Fibroblast of skin of left quadriceps (primary cell): ENCODE measurements around the gene NDUFA13.

ENCODE experiments used
- DNase-seq, 2 experiments: peaks; one replicate each; pipeline ENCODE4 v3.0.0-alpha.2; 2013; ENCODE audit warnings: low read depth in 2 of 2

The NDUFA13 gene

DNA sequence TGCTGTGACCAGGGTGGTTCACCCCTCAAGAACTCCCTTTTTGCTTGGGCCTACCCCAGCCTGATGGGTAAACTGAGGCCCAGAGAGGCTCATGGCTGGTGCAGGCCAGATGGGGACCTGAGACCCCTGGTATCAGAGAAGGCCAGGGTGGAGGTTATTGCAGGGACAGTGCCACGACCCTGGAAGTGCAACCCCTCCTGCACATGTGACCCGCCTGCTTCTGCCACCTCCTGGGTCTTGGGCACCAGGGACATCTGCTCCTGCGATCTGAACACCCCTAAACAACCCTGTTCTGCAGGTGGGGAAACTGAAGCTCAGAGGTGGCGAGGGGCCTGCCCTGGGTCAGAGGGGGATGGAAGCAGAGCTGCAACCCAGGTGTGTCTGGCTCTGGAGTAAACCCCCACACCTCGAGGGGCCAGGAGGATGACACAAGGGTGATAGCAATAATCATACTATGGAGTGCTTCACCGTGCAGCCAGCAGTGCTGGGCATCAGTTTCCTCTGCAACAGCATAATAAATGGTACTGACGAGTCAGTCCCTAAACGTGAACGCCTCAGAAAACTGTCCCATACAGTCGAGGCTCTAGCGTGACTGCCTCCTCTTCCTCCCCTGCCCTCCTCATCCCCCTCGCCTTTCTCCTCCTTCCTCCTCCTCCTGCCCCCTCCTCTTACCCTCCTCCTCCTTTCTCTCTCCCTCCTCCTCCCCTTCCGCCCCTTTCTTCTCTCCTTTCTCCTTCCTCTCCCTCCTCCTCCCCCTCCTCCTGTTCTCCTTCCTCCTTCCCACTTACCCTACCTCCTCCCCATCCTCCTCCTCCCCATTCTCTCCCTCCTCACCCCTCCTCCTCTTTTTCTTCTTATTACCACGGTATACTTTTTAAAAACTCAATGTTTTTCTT lies 17.0 kb downstream of the NDUFA13 start:
- DNase-seq: no peak

DNA sequence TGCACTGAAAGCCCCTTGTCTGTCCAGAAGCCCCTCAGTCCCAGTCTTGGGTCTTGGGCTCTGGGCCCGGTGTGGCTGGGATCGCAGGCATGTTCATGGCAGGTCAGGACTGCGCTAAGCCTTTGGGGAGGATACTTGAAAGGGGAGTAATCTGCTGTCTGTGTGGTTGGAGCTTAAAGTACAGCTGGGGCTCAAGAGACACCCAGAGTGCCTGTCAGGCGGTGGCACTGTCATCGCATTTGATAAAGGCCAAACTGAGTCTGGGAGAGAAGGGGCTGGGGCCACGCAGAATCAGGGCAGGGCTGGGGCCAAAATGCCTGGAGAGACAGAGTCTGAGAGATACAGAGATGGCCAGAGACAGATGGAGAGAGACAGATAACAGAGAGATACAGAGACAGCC lies 17.8 kb downstream of the NDUFA13 start:
- no peak for DNase-seq

DNA sequence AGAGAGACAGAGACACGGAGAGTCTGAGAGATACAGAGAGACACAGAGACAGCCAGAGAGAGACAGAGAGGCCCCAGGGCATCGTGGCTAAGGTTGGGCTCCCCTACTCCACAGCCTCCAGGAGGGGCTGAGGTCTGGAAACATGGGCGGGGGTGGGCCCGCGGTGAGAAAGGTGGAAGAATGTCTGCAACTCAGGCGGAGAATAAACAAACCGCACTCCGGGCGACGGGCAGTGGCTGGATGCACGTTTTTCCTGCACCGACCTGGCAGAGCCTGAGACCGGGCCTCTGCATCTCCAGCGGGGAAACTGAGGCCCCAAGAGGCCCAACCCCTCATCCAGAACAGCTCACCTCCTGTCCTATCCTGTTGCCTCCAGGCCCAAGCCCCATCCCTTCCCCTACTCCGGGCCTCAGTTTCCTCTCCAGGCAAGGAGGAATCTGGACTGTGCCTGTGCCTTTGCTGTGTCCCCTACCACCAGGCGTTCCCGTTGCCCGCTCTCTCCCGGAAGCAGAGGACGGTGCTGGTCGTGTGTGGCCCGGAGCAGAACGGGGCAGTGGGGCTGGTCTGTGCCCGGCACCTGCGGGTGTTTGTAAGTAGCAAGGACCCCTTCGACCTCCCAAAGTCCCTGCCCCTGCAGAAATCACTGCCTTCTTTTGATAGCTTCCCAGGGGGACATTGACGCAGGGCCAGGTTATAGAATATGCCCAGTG lies 18.7 kb downstream of the NDUFA13 start:
- no peak for DNase-seq

DNA sequence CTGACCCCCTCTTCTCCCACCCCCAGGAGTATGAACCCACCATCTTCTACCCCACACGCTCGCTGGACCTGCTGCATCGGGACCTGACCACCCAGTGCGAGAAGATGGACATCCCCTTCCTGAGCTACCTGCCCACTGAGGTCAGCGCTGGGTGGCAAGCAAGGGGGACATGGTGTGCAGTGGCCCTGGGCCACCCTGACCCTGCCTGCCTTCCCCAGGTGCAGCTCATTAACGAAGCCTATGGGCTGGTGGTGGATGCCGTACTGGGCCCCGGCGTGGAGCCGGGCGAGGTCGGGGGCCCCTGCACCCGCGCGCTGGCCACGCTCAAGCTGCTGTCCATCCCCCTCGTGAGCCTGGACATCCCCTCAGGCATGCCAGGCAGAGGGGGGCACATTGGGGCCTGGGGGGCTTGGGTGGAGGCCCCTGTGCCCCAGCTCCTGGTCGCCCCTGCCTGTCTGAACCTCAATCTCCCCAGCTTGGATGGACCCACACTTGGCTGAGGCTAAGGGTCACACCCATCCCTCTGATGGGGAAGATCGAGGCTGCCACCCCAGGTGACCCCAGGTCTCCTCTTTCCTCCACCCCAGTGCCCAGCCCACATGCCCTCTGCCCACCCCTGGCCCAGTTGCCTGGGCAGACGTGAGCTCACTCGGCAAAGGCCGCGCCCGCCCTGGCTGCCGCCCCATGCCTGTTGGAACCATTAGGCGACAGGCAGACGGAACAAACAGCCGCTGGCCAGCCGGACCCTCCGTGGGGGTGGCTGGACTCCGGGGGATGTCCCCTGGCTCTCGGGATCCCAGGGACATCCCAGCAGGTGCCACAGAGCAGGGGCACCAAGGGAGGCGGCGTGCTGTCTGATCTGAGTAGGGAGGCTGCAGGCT lies 19.5 kb downstream of the NDUFA13 start:
- DNase-seq: no peak

DNA sequence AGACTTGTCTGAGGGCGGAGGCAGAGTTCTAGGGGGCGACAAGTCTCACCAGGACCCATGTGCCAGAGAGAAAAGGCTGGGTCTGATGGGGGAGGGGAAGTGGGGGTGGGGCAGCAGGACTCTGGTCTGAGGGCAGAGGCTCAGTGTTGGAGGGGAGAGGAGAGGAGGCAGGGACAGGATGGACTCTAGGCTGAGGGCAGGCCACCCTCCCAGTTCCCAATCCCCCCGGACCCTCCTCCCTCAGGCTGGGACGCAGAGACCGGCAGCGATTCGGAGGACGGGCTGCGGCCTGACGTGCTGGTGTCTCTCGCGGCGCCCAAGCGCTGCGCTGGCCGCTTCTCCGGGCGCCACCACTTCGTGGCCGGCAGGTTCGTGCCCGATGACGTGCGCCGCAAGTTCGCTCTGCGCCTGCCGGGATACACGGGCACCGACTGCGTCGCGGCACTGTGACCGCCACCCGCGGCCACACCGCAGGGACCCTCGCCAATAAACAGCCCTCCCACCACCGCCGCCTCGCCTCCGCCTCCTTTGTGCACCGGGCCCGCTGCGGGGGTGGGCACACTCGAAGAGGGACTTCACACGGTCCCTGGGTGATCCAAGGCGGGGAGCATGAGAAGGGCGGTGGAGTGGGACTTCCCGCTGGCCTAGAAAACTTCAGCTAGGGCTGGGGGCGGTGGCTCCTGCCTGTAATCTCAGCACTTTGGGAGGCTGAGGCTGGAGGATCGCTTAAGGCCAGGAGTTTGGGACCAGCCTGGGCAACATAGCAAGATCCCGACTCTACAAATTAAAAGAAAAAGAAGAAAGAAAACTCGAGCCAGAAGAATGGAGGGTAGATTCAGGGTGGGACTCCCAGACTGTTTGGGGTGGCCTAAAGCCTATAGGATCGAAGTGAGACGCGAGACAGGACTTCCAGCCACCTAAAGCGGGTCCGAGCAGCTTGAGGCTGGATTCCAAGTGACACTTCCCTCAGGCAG lies 21.3 kb downstream of the NDUFA13 start:
- DNase-seq: no peak

DNA sequence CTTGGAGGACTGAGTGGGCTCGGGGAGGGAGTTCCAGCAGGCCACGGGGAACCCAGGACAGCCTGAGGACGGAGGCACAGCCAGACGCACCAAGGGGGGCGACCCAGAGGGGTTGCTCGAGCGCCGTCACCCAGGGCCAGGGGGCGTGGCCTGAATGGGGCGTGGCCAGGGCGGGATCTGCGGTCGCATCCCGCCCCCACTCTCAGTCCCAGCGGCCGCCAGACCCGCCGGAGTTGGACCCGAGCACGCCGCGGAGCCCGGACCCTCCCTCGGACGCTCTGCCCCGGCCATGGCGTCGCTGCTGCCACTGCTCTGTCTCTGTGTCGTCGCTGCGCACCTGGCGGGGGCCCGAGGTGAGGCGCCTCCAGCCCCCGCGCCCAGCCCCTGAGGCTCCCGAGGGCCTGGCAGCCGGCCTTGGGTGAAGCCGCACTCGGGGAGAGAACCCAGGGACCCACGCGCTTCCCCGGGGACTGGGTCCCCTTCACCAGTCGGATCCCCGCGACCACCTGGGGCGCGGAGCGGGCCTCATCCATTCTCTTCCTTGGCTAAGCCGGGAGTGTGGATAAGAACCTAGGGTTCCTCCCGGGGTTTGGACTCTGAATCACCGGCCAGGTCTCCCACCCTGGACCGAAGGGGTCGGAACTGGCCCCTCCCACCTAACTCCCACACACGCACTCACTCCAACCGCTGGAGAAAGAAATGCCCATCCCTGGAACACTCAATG lies 22.2 kb downstream of the NDUFA13 start, which contains the start of gene CILP2:
Gene CILP2, plus strand, starts transcription at position 205 of the 724 bp plus-strand sequence. Its CDS starts 85 bp downstream, at position 290.
- no peak for DNase-seq

DNA sequence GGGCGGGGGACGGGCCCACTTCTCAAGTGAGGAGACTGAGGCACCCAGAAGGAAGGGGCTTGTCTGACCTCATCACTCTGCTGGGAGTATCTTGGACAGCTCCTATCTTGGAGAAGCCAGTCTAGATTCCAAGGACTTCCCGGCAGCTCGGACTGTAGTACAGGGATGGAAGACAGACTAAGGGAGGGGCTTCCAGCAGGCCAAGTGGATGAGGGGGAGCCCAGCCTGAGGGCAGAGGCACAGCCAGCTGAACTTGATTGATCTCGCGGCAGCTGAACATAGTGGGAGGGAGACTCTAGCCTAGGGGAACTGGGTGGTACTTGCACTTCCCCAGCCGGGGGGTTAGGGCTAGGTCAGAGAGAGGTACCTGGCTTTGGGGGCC lies 22.8 kb downstream of the NDUFA13 start:
- no peak for DNase-seq

DNA sequence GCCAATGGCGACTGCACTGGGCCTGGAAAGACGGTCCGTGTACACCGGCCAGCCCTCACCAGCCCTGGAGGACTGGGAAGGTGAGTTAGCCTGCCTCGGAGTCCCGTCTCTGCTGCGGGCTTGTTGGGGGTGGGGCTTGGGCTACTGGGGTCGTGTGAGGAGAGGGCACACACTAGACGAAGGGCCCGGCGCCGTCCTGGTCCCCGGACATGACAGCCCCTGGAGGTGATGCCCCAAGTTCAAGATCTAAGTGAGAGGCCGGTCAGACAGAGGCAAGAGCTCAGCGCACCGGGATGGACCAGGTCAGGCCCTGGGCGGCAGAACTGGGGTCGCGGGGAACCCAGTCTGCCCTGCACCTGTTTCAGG lies 23.7 kb downstream of the NDUFA13 start:
- no peak for DNase-seq

DNA sequence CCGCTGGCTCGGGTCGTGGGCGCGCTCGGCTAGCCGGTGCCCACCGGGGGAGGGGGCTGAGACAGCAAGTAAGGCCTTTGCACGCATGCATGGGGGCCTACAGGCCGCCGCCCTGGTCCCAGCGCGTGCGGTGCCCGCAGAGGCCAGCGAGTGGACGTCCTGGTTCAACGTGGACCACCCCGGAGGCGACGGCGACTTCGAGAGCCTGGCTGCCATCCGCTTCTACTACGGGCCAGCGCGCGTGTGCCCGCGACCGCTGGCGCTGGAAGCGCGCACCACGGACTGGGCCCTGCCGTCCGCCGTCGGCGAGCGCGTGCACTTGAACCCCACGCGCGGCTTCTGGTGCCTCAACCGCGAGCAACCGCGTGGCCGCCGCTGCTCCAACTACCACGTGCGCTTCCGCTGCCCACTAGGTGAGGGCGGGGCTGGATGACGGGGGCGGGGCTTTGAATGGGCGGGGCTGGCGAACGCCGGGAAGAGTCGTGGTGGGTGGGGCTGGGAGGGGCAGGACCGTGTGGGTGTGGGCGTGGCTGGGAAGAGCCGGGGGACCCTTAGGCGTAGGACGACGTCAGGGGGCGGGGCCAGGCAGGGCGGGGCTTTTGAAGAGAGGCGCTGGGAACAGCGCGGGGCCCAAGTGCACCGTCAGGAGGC lies 24.2 kb downstream of the NDUFA13 start:
- peak; percentile 29 to 35 for DNase-seq

DNA sequence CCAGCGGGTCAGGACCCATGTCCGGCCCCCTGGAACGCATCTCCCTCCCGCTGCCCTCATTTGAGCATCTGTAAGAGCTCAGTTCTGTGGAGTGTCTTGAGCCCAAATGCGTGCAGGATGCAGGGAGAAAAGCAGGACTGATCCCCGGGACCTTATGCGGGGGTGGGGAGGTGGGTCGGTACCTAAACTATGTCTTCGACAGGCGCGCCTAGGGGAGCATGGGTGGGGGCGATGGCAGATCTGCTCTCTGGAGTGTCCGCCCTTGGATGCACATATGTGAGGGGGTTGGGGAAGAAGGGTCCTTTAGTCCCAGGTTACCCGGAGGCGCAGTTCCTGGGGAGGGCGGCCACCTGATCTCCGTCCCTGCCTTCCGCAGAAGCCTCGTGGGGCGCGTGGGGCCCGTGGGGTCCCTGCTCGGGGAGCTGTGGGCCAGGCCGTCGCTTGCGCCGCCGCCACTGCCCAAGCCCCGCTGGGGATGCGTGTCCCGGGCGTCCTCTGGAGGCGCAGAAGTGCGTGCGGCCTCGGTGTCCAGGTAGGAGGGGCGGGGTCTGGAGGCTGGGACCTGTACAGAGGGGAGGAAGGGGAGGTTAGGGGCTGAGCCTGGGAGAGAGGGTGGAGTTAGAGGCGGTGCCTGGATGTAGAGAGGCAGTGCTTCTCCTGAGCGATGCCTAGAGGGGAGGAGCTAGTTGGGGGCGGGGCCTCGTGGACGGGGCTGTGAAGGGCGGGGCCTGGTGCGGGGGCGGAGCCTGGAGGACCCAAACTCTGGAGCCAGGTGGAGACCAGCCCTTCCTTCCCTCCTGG lies 24.9 kb downstream of the NDUFA13 start:
- DNase-seq: no peak

DNA sequence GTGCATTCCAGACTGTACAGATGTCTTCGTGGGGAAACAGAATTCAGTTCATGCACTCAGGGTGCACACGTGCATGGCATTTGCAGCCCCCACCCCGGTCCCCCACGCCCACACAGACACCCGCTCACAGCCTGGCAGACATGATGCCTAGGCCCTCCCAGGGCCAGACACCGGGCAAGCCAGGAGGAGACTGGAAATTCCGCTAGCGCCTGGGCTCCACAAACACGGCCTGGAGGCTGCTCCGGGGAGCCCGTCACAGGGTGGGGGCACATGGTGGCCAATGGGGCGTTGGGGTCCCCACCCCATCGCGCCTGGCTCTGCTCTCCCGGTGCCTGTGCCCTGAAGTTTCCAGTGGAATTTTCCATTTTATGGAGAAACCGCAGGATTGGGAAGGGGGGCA lies 25.6 kb downstream of the NDUFA13 start:
- no peak for DNase-seq

DNA sequence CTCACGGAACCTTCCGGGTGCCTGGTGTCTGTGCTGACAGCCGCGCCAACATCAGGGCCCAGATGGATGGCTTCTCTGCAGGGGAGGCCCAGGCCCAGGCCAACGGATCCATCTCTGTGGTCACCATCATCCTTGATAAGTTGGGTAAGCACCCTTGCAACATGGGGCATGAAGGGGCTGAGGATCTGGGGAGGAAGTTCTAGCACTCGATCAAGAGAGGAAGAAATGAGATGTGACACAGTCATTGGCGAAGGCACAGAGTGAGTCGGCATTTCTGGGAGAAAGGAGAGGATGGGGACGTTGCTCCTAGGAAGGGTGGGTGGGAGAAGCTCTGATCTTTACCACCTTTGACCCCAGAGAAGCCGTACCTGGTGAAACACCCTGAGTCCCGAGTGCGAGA lies 26.5 kb downstream of the NDUFA13 start:
- no peak for DNase-seq

DNA sequence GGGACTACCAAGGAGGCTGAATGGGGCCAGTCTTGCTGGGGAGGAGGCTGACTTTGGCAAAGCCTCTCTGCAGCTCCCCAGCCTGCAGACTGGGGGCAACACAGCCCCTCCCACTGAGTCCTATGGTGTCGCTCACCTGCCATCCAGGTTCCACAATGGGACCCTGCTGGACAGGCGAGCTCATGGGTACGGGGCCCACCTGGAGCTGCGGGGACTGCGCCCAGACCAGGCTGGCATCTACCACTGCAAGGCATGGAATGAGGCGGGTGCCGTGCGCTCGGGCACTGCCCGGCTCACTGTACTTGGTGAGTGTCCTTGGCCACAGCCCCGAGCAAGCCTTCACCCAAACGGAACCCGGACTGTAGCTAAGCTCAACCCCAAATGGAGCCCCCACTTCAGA lies 27.1 kb downstream of the NDUFA13 start:
- no peak for DNase-seq

DNA sequence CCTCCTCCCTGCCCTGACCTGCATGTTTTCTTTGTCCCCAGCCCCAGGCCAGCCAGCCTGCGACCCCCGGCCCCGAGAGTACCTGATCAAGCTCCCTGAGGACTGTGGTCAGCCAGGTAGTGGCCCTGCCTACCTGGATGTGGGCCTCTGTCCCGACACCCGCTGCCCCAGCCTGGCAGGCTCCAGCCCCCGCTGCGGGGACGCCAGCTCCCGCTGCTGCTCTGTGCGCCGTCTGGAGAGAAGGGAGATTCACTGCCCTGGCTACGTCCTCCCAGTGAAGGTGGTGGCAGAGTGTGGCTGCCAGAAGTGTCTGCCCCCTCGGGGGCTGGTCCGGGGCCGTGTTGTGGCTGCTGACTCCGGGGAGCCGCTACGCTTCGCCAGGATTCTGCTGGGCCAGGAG lies 27.6 kb downstream of the NDUFA13 start:
- DNase-seq: no peak

DNA sequence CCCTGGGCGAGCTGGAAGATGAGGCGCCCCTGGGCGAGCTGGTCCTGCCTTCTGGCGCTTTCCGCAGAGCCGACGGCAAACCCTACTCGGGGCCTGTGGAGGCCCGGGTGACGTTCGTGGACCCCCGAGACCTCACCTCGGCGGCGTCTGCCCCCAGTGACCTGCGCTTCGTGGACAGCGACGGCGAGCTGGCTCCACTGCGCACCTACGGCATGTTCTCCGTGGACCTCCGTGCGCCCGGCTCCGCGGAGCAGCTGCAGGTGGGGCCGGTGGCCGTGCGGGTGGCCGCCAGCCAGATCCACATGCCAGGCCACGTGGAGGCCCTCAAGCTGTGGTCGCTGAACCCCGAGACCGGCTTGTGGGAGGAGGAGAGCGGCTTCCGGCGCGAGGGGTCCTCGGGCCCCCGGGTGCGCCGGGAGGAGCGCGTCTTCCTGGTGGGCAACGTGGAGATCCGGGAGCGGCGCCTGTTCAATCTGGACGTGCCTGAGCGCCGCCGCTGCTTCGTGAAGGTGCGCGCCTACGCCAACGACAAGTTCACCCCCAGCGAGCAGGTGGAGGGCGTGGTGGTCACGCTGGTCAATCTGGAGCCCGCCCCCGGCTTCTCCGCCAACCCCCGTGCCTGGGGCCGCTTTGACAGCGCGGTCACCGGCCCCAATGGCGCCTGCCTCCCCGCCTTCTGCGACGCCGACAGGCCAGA lies 28.4 kb downstream of the NDUFA13 start:
- DNase-seq: no peak

DNA sequence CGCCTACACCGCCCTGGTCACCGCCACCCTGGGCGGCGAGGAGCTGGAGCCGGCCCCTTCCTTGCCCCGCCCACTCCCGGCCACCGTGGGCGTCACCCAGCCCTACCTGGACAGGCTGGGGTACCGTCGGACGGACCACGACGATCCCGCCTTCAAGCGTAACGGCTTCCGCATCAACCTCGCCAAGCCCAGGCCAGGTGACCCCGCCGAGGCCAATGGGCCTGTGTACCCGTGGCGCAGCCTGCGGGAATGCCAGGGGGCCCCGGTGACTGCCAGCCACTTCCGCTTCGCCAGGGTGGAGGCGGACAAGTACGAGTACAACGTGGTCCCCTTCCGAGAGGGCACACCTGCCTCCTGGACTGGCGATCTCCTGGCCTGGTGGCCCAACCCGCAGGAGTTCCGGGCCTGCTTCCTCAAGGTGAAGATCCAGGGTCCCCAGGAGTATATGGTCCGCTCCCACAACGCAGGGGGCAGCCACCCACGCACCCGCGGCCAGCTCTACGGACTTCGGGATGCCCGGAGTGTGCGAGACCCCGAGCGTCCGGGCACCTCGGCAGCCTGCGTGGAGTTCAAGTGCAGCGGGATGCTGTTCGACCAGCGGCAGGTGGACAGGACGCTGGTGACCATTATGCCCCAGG lies 29.0 kb downstream of the NDUFA13 start:
- DNase-seq: no peak

DNA sequence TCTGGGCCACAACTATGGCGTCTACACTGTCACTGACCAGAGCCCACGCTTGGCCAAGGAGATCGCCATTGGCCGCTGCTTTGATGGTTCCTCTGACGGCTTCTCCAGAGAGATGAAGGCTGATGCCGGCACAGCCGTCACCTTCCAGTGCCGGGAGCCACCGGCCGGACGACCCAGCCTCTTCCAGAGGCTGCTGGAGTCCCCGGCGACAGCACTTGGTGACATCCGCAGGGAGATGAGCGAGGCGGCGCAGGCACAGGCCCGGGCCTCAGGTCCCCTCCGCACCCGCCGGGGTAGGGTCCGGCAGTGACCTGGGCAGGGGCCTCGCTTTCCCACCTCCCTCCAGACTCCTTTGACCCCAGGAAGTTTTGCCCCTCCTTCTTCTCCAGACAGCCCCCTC lies 29.7 kb downstream of the NDUFA13 start:
- no peak for DNase-seq

DNA sequence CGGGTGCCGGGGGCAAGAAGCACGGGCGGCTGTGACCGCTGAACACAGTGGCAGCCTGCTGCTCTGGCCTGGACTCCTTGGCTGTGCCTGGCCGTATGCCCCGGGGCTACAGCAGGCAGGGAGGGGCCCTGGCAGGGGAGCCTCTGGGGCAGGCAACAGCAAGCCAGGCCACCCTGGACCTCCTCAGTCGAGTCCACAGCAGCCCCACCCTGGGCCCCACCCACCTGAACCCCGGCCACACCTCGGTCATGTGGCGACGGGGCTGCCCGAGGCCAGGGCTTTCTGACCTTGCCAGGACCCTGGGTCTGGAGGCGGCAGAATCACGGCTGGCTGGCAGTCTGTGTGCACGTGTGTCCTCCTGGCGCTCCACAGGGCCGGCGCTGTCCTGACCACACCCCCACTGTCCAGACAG lies 30.7 kb downstream of the NDUFA13 start:
- DNase-seq: no peak
